Fibroblast of skin of right quadriceps (primary cell): ENCODE data around the gene TAF6L.
"Not testable (repeated sequence)": the region's sequence is repeated elsewhere in the genome, so short reads cannot be mapped to it uniquely, and the experiment has no call there.

Source experiments
- DNase-seq: peaks from one replicate; pipeline ENCODE4 v3.0.0-alpha.2; 2013

Gene TAF6L

GRCh38 chr11:62757846-62758788, 13.1 kb upstream of the TAF6L start:
- DNase-seq = no peak

GRCh38 chr11:62760867-62761227, 10.3 kb upstream of the TAF6L start:
- DNase-seq = not testable (repeated sequence)

- DNase-seq = no peak
These were observed 435 bp upstream of the TAF6L start for GRCh38 chr11:62770778-62771143.

- DNase-seq = no peak
These were observed 3.2 kb downstream of the TAF6L start for GRCh38 chr11:62774407-62774806.

- DNase-seq = no peak
These were observed 4.5 kb downstream of the TAF6L start for GRCh38 chr11:62775646-62776045.

DNA sequence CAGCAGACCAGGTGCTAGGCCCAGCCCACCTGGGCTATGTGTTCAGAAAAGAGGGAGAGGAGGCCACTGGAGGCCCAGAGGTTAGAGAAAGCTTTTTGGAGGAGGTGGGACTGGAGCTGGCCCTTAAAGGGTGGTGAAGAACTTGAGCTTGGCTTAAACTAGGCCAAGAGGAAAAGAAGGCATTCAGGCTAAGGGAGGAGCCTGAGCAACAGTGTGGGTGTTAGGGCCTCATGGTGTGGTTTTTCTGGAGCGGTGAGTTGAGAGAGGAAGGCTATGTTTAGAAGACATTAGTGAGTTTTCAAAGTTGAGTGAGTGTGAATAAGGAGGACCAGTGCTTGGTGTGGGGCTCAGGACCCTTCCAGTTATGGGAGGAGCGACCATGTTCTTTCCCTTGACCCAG, 6.2 kb downstream of the TAF6L start:
- no peak for DNase-seq

DNA sequence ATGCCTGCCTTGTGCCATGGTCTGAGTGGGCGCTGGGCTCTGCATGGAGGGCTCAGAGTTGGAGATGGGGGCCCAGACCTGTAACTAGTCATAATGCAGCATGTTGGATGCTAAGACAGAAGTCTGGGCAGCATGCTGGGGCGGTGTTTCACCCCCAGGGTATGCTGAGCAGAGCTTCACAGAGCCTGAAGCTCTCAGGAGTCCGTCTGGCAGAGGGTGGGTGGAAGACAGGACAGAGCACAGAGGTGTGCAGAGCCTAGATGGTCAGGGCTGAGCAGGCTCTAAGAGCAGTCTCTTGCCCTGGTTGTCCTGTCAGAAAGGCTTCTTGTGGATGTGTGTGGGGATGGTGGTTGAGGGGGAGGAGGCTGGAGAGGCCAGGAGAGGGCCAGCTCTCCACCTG, 7.2 kb downstream of the TAF6L start:
- no peak for DNase-seq

GRCh38 chr11:62782753-62783152, 11.6 kb downstream of the TAF6L start:
- DNase-seq = no peak

- peak; percentile 79 for DNase-seq
These were observed 15.3 kb downstream of the TAF6L start for GRCh38 chr11:62786318-62787004.

GRCh38 chr11:62787005-62787759, 16.0 kb downstream of the TAF6L start, which contains the start of gene TMEM179B:
TMEM179B (plus strand) TSS chr11:62787402; CDS start chr11:62787432, 30 bp downstream.
- peak; percentile 97 for DNase-seq

GRCh38 chr11:62788991-62789390, 17.8 kb downstream of the TAF6L start:
- DNase-seq = no peak

DNA sequence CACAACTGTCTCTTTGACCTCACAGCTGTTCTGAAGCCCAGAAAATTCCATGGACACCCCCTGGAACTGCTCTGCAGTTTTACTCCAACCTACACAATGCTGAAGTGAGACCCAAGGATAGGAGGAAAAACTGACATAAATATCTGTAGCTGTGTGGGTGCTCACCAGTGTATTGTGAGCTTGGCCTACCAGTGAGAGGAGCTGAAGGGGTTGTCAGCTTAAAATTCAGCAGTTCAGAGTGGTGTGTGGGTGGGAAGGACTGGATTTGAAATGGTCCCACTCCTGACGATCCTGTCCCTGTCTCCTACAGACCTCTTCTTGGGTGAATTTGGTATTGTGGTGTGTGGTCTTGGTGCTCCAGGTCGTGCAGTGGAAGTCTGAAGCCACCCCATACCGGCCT, 18.4 kb downstream of the TAF6L start:
- no peak for DNase-seq

DNA sequence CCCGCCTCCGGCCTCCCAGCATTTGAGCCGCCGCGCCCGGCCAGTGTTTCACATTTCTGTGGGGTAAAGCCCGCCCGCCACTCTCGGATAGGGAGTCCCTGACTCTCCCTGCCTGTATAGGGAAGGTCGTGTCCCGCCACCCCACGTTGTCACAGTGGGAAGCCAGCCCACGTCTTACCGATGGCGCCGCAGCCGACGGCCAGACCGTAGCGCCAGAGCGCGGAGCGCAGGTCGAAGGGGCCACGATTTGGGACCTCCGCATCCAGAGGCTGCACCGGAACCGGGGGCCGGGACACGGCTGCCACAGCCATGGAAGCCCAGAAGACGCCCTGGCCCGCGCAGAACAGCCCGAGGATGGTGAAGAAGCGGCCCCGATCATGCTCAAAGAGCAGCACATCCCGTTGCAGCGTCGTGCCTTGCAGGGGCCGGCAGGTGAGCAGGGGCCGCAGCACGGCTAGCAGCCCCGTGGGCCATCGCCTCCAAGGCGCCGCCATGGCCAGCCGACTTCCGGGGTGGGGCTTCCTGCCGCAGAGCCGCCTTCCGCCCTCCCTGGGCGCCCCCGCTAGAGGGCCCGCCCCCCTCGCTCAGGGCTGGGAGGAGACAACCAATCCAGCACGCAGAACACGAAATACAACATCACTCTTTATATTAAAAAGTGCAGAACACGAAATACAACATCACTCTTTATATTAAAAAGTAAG, 20.5 kb downstream of the TAF6L start, which contains the start of gene TMEM223:
Gene TMEM223, minus strand, starts transcription at position 506 of the 701 bp plus-strand sequence. Its CDS starts 12 bp downstream, at position 494.
- DNase-seq = peak; percentile 73

- DNase-seq = no peak
These were observed 21.0 kb downstream of the TAF6L start for GRCh38 chr11:62792202-62792575.

DNA sequence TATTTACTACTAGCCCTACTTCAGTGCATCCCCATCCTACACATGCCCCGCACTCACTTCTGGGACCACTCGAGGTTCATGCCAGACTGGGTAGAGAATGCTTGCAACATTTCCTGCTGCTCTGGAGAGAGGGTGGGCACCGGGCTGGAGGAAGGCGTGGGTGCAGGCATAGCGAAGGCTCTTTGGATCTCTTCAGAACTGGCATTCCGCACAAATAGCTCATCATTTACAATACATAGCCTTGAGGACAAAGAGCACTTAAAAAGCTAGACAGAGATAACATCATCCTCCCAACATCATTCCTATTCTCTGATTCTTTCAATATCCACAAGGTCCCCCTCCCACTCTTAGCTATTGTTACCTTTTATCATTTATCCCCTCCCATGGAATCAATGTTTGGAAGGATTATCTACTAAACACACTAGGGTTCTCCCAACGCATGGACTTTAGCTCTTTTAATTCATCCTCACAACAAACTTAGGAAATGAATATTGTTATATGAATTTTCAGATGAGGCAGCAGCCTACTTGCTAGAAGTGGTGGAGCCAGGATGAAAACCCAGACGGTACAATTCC, 23.1 kb downstream of the TAF6L start:
- no peak for DNase-seq

DNA sequence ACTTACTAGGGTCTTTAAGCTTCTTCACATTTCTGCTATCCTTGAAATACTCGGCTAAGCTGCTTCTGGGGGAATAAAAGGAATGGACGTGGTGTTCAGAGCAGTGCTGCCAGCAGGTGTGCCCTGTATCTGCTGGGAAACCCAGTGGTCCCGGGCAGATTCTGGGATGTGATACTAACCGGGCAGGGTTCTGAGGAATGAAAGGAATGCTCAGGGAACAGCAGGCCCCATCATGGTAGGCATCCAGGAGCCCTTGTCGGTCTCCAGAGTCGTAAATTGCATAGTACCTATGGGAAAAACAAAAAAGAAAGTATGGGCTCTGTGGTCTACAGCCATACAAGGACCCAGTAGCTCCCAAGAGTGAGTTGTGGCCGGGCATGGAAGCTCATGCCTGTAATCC, 25.1 kb downstream of the TAF6L start:
- DNase-seq = no peak

- DNase-seq = no peak
These were observed 28.3 kb downstream of the TAF6L start for GRCh38 chr11:62799486-62799885.

DNA sequence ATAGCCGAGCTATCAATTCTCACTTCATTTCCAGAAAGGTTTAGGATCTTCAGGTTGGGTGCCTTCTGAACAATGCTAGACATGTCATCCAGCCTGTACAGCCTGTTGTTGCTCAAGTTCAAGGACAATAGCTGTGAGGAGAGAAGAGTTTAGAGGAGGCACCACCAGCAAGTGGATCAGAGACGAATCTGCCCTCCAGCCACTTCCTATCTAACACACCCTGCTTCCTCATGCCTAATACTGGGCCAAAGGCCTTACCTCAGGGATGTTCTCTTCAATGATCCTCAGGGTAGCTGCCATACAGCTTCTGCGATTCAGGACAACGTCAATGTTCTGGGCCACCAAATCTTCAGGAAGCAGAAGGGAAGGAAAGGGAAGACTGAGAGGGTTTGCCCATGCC, 29.9 kb downstream of the TAF6L start:
- DNase-seq = no peak

DNA sequence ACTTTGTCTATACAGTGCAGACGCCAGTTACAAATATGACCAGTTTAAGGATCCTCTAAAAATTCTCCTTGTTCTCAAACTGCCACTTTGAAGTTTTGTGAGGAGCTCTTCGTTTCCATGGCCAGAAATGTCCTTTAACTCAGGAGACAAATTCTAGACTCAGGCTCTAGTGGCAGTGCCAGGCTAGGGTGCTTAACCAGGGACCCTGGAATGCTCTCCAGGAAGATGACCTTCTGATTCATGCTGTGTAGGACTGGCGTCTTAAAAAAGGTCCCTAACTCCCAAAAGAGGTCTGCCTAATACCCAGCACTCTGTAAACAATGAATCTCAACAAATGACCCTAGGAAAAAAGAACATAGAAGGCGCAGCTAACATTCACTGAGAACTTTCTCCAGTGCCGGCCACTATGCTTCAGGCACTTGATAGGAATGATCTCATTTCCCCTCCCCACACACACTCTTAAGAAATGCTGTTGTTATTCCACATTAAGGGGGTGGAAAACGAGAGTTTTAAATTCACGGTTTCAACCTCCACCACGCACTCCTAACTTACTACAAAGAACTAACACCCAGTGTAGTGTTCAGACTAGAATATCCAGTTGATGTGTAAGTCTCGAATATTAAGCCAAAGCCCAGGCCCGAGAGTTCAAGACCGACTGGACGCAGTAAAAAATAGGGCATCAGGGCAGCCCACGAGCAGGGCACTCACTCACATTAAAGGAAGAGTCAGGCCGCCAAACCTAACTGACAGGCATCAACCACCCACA, 33.3 kb downstream of the TAF6L start:
- peak; percentile 19 for DNase-seq

DNA sequence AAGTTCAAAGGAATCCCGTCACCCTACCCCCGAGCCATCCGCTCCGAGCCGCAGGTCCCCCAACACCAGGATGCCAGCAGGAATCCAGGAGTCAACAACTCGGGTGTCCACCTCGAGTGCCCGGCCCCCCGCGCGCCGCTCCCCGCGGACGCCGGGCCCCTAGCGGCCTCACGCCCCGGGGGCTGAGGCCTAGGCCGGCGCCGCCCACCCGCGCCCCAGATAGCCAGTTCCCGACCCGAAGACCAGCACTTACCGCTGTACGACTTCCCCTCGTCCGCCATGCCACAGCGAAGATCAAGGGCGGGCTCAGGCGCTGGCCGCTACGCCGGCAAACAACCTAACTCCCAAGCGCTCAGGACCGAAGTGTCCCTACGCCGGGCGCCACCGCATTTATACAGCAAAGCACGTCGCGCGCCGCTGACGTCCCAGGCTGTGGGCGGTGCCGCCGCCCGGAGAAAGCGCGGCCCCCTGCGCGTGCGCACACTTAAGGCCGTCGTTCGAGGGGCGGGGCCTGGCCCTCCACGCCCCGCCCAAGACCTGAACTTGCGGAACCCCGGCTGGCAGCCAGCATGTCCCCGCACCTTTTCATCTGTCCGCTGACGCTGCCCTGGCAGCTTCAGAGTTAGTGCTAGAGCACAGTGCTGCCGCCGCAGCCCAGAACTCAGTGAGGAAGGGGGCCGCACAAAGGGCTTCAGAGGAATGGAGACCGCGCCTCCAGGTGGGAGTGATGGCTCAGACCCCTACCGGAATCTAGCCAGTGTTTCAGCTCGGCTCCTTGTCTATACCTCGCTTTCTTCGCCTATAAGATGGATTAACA, 34.1 kb downstream of the TAF6L start, which contains the start of gene NXF1:
Gene NXF1, minus strand, starts transcription at position 365 of the 817 bp plus-strand sequence. Its CDS starts 84 bp downstream, at position 281.
- peak; percentile 92 for DNase-seq
